Fibroblast of lung (primary cell): Measurements from ENCODE around the gene SPTBN2. TPM values are rescaled to one million over a fixed set of nuclear protein-coding genes. Genes with fewer than 3 reads are reported as not detected.

Experiments used
- DNase-seq, 2 donors: peaks; one replicate each; pipeline versions ENCODE4 v3.0.0 to v3.0.0-alpha.2; 2010; ENCODE audit warnings: low read depth in 2 of 2
- H2AFZ ChIP-seq: 2 replicates; pipeline ENCODE4 v1.5.1; 2012; ENCODE audit warnings: low read length, control low read depth, inconsistent platforms
- H3K27ac ChIP-seq: 2 replicates; pipeline ENCODE4 v1.5.1; 2011; ENCODE audit warnings: low read length, control low read depth; ENCODE audit not compliant: insufficient read depth
- H3K27me3 ChIP-seq: 2 replicates; pipeline ENCODE4 v1.5.1; 2011; ENCODE audit warnings: mild to moderate bottlenecking, low read length; ENCODE audit not compliant: control insufficient read depth, insufficient read depth
- H3K36me3 ChIP-seq: 2 replicates; pipeline ENCODE4 v1.5.1; 2011; ENCODE audit warnings: low read length; ENCODE audit not compliant: control insufficient read depth, insufficient read depth
- H3K4me1 ChIP-seq: 2 replicates; pipeline ENCODE4 v1.5.1; 2011; ENCODE audit warnings: low read length; ENCODE audit not compliant: control insufficient read depth, insufficient read depth; ENCODE audit errors: extremely low read depth
- H3K4me2 ChIP-seq: 2 replicates; pipeline ENCODE4 v1.5.1; 2011; ENCODE audit warnings: low read length, control low read depth; ENCODE audit not compliant: insufficient read depth; ENCODE audit errors: extremely low read depth
- H3K4me3 ChIP-seq, 4 experiments: fragments of 200-600 bp in 1 of 4; sonication (generic) in 1 of 4; replicated peaks in 1 of 4; 2 replicates each; pipeline ENCODE4 v1.5.1; 2011 to 2016; ENCODE audit warnings: low read length in 4 of 4, low read depth in 3 of 4, mild to moderate bottlenecking in 3 of 4, control low read depth in 2 of 4, inconsistent platforms in 1 of 4, mixed read lengths in 1 of 4; ENCODE audit not compliant: insufficient read depth in 1 of 4; ENCODE audit errors: control extremely low read depth in 1 of 4
- H3K79me2 ChIP-seq: 2 replicates; pipeline ENCODE4 v1.5.1; 2012; ENCODE audit warnings: mild to moderate bottlenecking, low read length, inconsistent platforms; ENCODE audit not compliant: control insufficient read depth, insufficient read depth
- H3K9ac ChIP-seq: 2 replicates; pipeline ENCODE4 v1.5.1; 2011; ENCODE audit warnings: mild to moderate bottlenecking, low read length, control low read depth; ENCODE audit not compliant: insufficient read depth
- H3K9me3 ChIP-seq: 2 replicates; pipeline ENCODE4 v1.5.1; 2012; ENCODE audit warnings: low read depth, low read length; ENCODE audit not compliant: control insufficient read depth, insufficient read depth
- H4K20me1 ChIP-seq: 2 replicates; pipeline ENCODE4 v1.5.1; 2011; ENCODE audit warnings: low read length; ENCODE audit not compliant: control insufficient read depth, insufficient read depth; ENCODE audit errors: extremely low read depth
- EZH2 ChIP-seq: IDR thresholded peaks from 2 replicates; pipeline ENCODE4 v1.5.1; 2012; ENCODE audit warnings: low read length, control low read depth, mild to moderate bottlenecking; ENCODE audit errors: missing control alignments
- polyA plus RNA-seq, 2 donors: library from polyadenylated mRNA; depleted of rRNA in 1 of 2; stranded (reverse) in 1 of 2; unstranded in 1 of 2; fragments of >200 nt; gene quantifications; 2 replicates each; pipeline ENCODE4 v1.2.1, GENCODE V29; 2011 to 2012; ENCODE audit warnings: missing spikeins in 1 of 2
- total RNA-seq: library from RNA; depleted of rRNA; stranded (reverse); fragments of >200 nt; gene quantifications from 2 replicates; pipeline ENCODE4 v1.2.1, GENCODE V29; 2014
- TF ChIP-seq, protein P1 (sequence below), 2 donors: IDR thresholded peaks in 1 of 2; conservative IDR thresholded peaks in 1 of 2; 1 replicate in 1 of 2; 2 replicates in 1 of 2; pipeline ENCODE4 v1.5.1; 2011 to 2012; ENCODE audit warnings: low read length in 2 of 2, control low read depth in 1 of 2, inconsistent platforms in 1 of 2, low read depth in 1 of 2, mild to moderate bottlenecking in 1 of 2

Gene SPTBN2
- total and polyA plus RNA-seq, 2 donors (not counting 1 experiment from before 2014, with no cell fraction given): 0.09 to 0.99 TPM

DNA sequence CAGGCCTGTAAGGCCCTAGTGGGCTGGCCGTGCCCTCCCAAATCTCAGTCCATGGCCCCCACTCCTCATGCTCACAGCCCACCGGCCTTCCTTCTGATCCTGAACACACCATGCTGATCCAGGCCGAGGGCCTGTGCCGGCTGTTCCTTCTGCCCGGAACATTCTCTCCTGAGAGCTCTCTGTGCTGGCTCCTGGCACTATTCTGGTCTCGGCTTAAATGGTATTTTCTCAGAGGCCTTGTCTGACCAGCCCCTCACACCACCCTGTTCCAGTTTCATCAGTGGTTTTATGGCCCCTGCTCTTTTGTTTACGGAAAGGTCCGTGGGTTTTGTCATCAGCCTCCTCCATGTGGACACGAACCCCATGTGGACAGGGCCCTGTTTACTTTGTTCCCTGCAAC is 22.0 kb downstream of the SPTBN2 start:
- no peaks in the 10 kb centered on the region for H3K9me3 ChIP-seq
- H3K4me2 ChIP-seq: no peak overlapping the region
- H3K27ac ChIP-seq: no peak overlapping the region
- no peak overlapping the region for H3K4me3 ChIP-seq
- no peaks in the 10 kb centered on the region for H3K79me2 ChIP-seq
- no peak overlapping the region for H2AFZ ChIP-seq
- H3K27me3 ChIP-seq: no peaks in the 10 kb centered on the region
- H3K4me1 ChIP-seq: no peaks in the 10 kb centered on the region
- no peaks in the 10 kb centered on the region for H3K36me3 ChIP-seq
- H4K20me1 ChIP-seq: no peaks in the 10 kb centered on the region
- DNase-seq: no peak
- H3K9ac ChIP-seq: no peak overlapping the region
- no peak for TF ChIP-seq EZH2
- TF ChIP-seq, protein P1, sequence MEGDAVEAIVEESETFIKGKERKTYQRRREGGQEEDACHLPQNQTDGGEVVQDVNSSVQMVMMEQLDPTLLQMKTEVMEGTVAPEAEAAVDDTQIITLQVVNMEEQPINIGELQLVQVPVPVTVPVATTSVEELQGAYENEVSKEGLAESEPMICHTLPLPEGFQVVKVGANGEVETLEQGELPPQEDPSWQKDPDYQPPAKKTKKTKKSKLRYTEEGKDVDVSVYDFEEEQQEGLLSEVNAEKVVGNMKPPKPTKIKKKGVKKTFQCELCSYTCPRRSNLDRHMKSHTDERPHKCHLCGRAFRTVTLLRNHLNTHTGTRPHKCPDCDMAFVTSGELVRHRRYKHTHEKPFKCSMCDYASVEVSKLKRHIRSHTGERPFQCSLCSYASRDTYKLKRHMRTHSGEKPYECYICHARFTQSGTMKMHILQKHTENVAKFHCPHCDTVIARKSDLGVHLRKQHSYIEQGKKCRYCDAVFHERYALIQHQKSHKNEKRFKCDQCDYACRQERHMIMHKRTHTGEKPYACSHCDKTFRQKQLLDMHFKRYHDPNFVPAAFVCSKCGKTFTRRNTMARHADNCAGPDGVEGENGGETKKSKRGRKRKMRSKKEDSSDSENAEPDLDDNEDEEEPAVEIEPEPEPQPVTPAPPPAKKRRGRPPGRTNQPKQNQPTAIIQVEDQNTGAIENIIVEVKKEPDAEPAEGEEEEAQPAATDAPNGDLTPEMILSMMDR (conservative IDR thresholded peaks at IDR 0.05 in 1 of 2, IDR thresholded peaks at IDR 0.05 in 1 of 2; ENCODE audit: low read depth in 1 of 2, low read length in 2 of 2): no peak

DNA sequence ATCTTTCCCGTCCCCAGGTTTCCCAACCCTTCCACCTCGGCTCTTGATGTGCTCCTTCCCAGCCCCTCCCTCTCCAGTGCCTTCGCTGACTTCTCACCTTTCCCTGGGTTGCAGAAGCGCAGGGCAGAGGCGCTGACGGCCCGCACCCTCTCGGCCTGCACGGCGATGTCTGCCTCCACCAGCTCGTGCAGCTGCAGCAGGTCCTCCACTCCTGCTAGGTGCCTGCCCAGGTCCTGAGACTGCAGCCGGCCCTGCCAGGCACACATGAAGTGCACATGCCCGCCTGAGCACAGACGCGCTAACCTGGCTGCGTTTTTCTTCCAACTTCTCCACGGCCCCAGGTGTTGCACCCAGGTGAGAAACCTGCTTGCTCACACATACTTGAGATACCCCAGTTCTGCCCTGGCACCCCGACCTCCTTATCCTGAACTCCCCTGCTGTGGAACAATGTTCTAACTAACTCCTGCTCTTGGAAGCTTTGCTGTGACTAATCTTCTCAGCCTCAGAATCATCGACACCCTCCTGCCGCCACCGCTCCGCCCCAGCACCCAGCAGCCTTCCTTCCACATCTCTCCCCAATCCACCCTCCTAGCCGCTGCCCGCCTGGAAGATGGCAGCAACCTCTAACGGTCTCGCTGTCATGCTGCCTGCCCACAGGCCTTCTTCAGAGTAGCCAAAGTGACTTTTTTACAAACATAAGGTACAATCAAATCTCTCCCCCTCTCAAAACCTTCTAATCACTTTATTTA is 23.3 kb downstream of the SPTBN2 start:
- Histone ChIP-seq H3K36me3 (no peaks in the 10 kb centered on the region), H3K4me2 (no peak overlapping the region), H3K79me2 (no peaks in the 10 kb centered on the region), H3K9ac (no peak overlapping the region), H3K27me3 (no peaks in the 10 kb centered on the region), H3K4me1 (no peaks in the 10 kb centered on the region), H2AFZ (no peak overlapping the region), H4K20me1 (no peaks in the 10 kb centered on the region), H3K27ac (no peak overlapping the region), H3K9me3 (no peaks in the 10 kb centered on the region), H3K4me3 (no peak overlapping the region)
- no peak for DNase-seq
- TF ChIP-seq EZH2: no peak
- TF ChIP-seq, protein P1 (conservative IDR thresholded peaks at IDR 0.05 in 1 of 2, IDR thresholded peaks at IDR 0.05 in 1 of 2; ENCODE audit: low read depth in 1 of 2, low read length in 2 of 2): no peak

DNA sequence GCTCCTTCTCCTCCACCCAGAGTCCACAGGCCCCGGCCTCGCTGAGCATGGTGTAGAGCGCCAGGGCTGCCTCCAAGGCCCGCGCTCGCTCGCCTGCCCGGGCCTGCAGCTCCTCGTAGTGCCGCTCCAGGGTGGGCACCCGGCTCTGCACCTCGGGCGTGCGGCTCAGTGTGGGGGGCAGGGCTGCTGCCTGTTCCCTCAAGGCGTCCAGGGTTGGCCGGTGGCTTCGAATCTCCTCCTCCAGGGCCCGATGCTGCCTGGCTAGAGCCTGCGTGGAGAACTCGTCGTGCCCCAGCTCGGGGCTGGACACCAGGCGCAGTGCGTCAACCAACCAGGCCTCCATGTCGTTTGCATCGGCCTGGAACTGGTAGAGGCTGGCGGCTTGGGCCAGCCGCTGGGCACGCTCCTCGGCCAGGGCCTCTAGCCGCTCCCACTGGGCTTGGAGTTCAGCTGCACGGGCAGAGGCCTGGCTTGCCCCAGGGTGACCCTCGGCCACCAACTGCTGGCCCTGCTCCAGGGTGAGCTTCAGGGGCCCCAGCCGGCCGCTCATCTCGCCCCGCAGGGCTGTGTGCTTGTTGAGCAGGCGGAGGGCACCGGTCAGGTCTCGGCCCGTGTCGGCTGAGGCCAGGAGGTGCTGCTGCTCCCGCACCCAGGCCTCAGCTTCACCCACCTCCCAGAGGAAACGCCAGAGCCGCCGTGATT is 24.2 kb downstream of the SPTBN2 start:
- Histone ChIP-seq H4K20me1 (no peaks in the 10 kb centered on the region), H3K27me3 (no peaks in the 10 kb centered on the region), H3K79me2 (no peaks in the 10 kb centered on the region), H3K9ac (no peak overlapping the region), H3K4me3 (no peak overlapping the region), H3K4me1 (no peaks in the 10 kb centered on the region), H3K9me3 (no peaks in the 10 kb centered on the region), H3K27ac (no peak overlapping the region), H3K36me3 (no peaks in the 10 kb centered on the region), H3K4me2 (no peak overlapping the region), H2AFZ (no peak overlapping the region)
- TF ChIP-seq, protein P1 (conservative IDR thresholded peaks at IDR 0.05 in 1 of 2, IDR thresholded peaks at IDR 0.05 in 1 of 2; ENCODE audit: low read depth in 1 of 2, low read length in 2 of 2): no peak
- TF ChIP-seq EZH2: no peak
- no peak for DNase-seq
